ENCODE results near the gene KRTAP1-1. TPM values are rescaled to one million over a fixed set of nuclear protein-coding genes. Genes with fewer than 3 reads are reported as not detected.
"Not testable (repeated sequence)": the region's sequence is repeated elsewhere in the genome, so short reads cannot be mapped to it uniquely, and the experiment has no call there.

KRTAP1-1 gene
- total and polyA plus RNA-seq, 2 experiments from 2014 or later: not detected

- no peak for TF ChIP-seq CTCF (conservative IDR thresholded peaks at IDR 0.05; ENCODE audit: low read depth in 2 of 2)
- no peak for TF ChIP-seq EZH2 (IDR thresholded peaks at IDR 0.05; ENCODE audit: low read depth, unreplicated experiment)
- no peak for TF ChIP-seq ZNF331 (CRISPR knock-in tag; IDR thresholded peaks at IDR 0.05; ENCODE audit: low read depth)
- no peak for TF ChIP-seq REST (IDR thresholded peaks at IDR 0.05; ENCODE audit: unreplicated experiment)
Observed at GRCh38 chr17:41037853-41038350, 3.3 kb downstream of the KRTAP1-1 start (continued).

- not testable (repeated sequence) for H3K9me2 ChIP-seq (ENCODE audit: insufficient read depth); H3K27me3 Mint-ChIP-seq (ENCODE audit: insufficient read depth, low read depth, poor library complexity); H3K36me3 Mint-ChIP-seq (ENCODE audit: low read depth); H3K27ac Mint-ChIP-seq; ATAC-seq; H3K9me3 Mint-ChIP-seq; H4K20me1 ChIP-seq (replicated peaks; ENCODE audit: insufficient read depth); H3F3A ChIP-seq (replicated peaks; ENCODE audit: low read depth); H3K4me3 ChIP-seq; H2AFZ ChIP-seq; H3K27ac ChIP-seq (ENCODE audit: low read depth); DNase-seq (ENCODE audit: low spot score); H3K36me3 ChIP-seq (ENCODE audit: insufficient read depth); H3K27me3 ChIP-seq (ENCODE audit: insufficient read depth); H3K79me2 ChIP-seq (replicated peaks; ENCODE audit: insufficient read depth); H3K4me2 ChIP-seq; H3K4me3 Mint-ChIP-seq
- peaks cover 19% of the 10 kb centered on the region for H3K4me1 Mint-ChIP-seq
- H3K4me1 ChIP-seq (ENCODE audit: insufficient read depth): peaks cover 23% of the 10 kb centered on the region
Observed at GRCh38 chr17:41034346-41034935, 6.8 kb downstream of the KRTAP1-1 start, which contains the start of gene KRTAP1-3. KRTAP1-3 (minus strand) TSS chr17:41034874; CDS start chr17:41034821, 53 bp downstream.

- H3K4me1 Mint-ChIP-seq: no peaks in the 10 kb centered on the region; the same call in 2 of the 3 replicates
- no peak for TF ChIP-seq EZH2phosphoT487 (IDR thresholded peaks at IDR 0.05; ENCODE audit: unreplicated experiment)
- Histone ChIP-seq H3K4me1 (ENCODE audit: insufficient read depth) (no peaks in the 10 kb centered on the region), H3K79me2 (replicated peaks; ENCODE audit: insufficient read depth) (no peaks in the 10 kb centered on the region), H4K20me1 (replicated peaks; ENCODE audit: insufficient read depth) (no peaks in the 10 kb centered on the region), H3K9me2 (ENCODE audit: insufficient read depth) (no peaks in the 10 kb centered on the region), H3K36me3 (ENCODE audit: insufficient read depth) (no peaks in the 10 kb centered on the region), H3F3A (replicated peaks; ENCODE audit: low read depth) (no peaks in the 10 kb centered on the region), H3K4me3 (no peak within 1 kb of the TSS), H2AFZ (0 out of 2 replicates have a peak within 1 kb of the TSS, but pooled peaks have one; percentile 3), H3K27me3 (ENCODE audit: insufficient read depth) (no peaks in the 10 kb centered on the region), H3K4me2 (no peak within 1 kb of the TSS), H3K27ac (ENCODE audit: low read depth) (no peak within 1 kb of the TSS)
- ATAC-seq (no peak), DNase-seq (ENCODE audit: low spot score) (no peak)
- no peak within 1 kb of the TSS for H3K4me3 Mint-ChIP-seq
- no peaks in the 10 kb centered on the region for H3K36me3 Mint-ChIP-seq (ENCODE audit: low read depth)
- no peaks in the 10 kb centered on the region for H3K9me3 Mint-ChIP-seq
- peaks cover 2% of the 10 kb centered on the region for H3K27me3 Mint-ChIP-seq (ENCODE audit: insufficient read depth, low read depth, poor library complexity)
- no peak within 1 kb of the TSS for H3K27ac Mint-ChIP-seq
Observed at GRCh38 chr17:41029633-41030245, 11.5 kb downstream of the KRTAP1-1 start, which contains the start of gene KRTAP1-4. KRTAP1-4 (minus strand) TSS chr17:41030195; CDS start chr17:41030078, 117 bp downstream.

Measured in GM23338 (cell line).